Activated CD4-positive, alpha-beta T cell treated with anti-CD3 and anti-CD28 coated beads for 4 hours (primary cell): ENCODE data around the gene APRT.

Source experiments
- DNase-seq, 2 donors: peaks; one replicate each; pipeline ENCODE4 v3.0.0-alpha.2; 2020

APRT gene

DNA sequence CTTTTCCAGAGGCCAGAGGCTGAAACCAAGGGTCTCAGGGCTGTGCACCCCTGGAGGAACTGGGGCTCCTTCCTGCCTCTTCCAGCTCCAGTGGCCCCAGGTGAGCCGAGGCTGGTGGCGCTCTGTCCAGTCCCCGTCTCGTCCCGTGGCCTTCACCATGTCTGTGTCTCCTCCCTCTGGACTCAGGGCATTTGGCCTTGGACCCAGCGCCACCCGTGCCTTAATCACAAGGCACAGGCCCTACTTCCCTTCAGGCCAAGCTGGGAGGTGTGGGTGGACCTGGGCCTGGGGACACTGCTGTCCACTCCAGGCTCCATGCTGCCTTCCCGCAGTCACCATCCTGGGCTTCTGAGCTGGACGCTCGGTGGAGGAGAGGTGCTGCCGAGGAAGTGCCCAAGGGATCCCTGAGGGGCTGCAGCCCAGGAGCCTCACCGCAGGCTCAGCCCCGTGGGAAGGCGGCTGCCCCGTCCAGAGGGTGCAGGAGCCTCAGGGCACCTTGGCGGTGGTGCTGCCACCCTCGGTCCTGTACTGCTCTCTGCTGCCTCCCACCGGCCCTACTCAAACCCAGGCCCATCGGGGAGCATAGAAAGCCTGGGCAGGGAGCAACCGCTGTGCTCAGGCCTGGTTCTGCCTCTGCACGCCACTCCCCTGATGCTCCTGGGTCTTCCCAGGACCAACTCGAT, 9.6 kb upstream of the APRT start:
- DNase-seq = no peak

DNA sequence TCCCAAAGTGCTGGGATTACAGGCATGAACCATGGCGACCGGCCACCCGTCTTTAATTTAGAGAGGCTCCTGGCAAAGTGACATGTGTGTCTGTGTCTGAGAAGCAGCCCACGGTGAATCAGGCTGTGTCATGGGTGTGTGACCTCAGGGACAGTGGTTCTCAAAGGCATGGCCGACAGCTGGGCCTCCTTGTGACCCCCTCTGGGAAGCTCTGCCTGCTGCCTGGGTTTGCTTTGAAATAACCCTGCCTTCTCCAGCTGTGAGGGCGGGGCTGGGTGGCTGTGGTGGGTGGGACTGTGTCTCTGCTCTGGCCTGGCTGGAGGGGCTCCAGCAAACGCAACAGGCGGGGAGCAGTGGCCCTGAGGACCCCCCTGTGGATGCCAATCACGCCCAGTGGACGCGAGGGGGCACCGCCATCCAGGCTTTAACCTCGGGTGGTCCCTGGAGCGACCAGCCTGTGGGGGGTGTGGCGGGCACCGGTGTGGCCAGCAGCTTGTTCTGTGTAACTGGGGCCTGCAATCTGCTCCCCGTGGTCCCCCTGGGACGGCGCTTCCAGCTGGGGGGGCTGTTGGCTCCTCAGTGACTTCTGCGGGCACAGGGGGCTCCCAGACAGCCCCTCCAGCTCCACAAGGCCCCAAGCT, 8.8 kb upstream of the APRT start:
- no peak for DNase-seq

- DNase-seq = no peak
Measured at GRCh38 chr16:88819126-88819525, 7.4 kb upstream of the APRT start.

- DNase-seq = no peak
Measured at GRCh38 chr16:88818575-88818874, 6.8 kb upstream of the APRT start.

- DNase-seq = no peak
Measured at GRCh38 chr16:88817785-88818574, 6.3 kb upstream of the APRT start.

GRCh38 chr16:88816736-88817535, 5.2 kb upstream of the APRT start:
- no peak for DNase-seq

GRCh38 chr16:88815901-88816589, 4.3 kb upstream of the APRT start:
- peak; percentile 42 to 52 for DNase-seq

GRCh38 chr16:88815227-88815626, 3.5 kb upstream of the APRT start:
- no peak for DNase-seq

DNA sequence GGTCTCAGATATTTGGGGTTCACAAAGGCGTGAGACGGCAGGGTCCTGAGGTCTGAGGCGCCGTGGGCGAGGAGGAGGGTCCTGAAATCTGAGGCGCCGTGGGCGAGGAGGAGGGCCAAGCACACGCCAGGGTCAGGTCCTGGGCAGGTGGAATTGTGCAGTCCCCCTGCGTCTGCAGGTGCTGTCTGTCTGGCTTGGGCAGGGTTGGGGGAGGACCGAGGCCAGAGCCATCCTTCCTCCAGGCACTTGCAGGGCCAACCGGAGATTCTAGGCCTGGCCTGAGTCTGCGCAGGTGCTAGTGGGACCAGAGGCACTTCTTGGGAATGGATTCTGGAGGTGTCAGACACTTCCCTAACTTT, 2.4 kb upstream of the APRT start:
- no peak for DNase-seq

GRCh38 chr16:88813269-88814143, 1.8 kb upstream of the APRT start:
- DNase-seq = no peak

- no peak for DNase-seq
Measured at GRCh38 chr16:88812513-88813268, 963 bp upstream of the APRT start.

DNA sequence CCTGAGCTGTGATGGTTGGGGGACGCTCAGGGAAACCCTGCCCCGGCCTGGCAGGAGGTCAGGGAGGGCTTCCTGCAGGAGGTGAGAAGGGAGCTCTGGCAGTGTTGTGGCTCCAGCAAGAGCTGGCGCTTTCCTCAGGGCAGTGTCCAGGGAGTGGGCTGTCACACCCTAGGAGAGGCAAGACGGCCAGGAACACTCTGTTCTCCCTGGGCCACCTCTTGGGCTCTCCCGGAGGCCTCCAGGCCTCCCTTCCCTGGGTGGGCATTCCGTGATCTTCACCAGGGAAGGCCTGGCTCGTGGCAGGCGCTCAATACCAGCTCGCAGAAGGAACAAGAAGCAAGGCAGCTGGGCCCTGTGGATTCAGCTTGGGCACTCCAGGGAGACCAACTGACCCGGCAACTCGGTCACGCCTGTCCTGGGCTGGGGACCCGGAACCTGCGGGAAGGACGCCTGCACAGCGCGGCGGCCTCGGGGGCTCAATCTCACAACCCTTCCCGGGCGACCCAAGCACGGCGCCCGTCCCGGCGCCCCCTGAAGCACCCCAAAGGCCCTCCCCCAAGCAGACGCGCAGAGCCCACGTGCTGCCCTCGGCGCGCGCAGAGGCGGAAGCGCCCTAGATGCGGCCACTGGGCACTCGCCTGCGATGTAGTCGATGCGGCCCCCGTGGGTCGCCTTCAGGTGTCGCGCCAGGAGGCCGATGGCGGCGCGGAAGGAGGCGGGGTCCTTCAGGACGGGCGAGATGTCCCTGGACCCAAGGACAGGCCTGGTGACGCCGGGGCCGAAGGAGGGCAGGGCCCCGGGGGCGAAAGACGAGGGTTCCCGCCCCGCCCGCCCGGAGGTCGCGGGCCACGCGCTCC, 588 bp downstream of the APRT start:
- peak; percentile 58 to 62 for DNase-seq

GRCh38 chr16:88810166-88810911, 1.4 kb downstream of the APRT start:
- no peak for DNase-seq

DNA sequence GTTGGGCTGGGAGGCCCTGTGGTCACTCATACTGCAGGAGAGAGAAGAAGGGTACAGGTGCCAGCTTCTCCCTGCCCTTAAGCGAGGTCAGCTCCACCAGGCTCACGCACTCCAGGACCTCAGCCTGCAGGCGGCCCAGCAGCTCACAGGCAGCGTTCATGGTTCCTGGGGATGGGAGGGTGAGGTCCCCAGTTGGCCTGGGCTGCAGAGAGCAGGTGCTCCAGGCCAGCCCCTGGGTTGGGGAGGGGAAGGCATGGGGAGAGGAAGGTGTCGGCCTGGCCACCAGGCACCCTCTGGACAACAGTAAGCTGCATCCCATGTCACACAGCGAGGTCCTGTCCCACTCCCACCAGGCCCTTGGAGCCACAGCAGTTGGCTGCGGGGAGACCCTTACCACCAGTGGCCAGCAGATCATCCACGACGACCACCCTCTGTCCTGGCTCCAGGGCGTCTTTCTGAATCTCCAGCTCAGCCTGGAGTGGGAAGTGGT, 2.0 kb downstream of the APRT start:
- no peak for DNase-seq

- no peak for DNase-seq
Measured at GRCh38 chr16:88809068-88809675, 2.6 kb downstream of the APRT start.

- DNase-seq = no peak
Measured at GRCh38 chr16:88807626-88808453, 3.9 kb downstream of the APRT start.

GRCh38 chr16:88807142-88807625, 4.5 kb downstream of the APRT start:
- DNase-seq = no peak
